ENCODE results near the gene XIRP1. TPM values are rescaled to one million over a fixed set of nuclear protein-coding genes. Genes with fewer than 3 reads are reported as not detected.

The XIRP1 gene
- total RNA-seq, 1 experiment from 2014 or later, result 1.9 TPM

DNA sequence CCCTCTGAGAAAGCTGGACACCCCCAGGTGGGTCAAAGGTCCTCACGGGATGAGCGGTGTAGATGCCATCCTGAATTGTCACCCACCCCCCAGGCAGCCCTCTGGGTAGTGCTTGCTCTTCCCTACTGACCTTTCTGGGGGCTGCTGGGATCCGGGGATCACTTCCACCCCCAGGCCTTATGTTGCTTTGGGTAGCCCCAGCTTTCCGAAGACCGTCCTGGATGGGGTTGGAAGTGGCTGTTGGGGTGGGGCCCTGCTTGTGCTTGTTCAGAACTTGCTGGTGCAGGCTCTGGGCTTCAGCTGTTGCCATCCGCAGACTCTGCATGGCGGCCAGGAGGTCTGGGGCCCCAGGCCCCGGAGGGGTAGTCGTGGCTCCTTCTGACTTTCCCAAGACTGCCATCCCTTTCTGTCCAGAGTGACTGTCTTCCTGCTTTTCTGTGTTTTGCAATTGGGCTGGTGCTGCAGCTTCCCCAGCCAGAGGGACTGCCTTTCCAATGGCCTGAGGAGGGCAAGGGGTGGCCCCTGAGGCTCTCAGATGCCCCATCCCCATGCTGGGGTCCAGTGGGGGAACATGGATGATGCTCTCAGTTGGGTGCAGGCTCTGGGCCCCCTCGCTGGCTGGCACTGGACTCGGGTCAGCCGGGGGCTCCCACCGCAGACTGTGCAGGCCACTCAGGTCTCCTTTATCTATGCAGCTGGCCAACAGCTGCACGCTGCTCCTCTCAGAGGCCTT, 6.3 kb downstream of the XIRP1 start:
- no peaks in the 10 kb centered on the region for H3K36me3 ChIP-seq
- no peak for DNase-seq (ENCODE audit: low read depth in 1 of 2, low spot score in 2 of 2)
- H3K27ac ChIP-seq, result no peak overlapping the region
- no peaks in the 10 kb centered on the region for H3K27me3 ChIP-seq (replicated peaks)
- H3K4me3 ChIP-seq, result no peak overlapping the region
- H3K4me1 ChIP-seq (replicated peaks), result peaks cover 15% of the 10 kb centered on the region
- no peaks in the 10 kb centered on the region for H3K9me3 ChIP-seq (replicated peaks)

DNA sequence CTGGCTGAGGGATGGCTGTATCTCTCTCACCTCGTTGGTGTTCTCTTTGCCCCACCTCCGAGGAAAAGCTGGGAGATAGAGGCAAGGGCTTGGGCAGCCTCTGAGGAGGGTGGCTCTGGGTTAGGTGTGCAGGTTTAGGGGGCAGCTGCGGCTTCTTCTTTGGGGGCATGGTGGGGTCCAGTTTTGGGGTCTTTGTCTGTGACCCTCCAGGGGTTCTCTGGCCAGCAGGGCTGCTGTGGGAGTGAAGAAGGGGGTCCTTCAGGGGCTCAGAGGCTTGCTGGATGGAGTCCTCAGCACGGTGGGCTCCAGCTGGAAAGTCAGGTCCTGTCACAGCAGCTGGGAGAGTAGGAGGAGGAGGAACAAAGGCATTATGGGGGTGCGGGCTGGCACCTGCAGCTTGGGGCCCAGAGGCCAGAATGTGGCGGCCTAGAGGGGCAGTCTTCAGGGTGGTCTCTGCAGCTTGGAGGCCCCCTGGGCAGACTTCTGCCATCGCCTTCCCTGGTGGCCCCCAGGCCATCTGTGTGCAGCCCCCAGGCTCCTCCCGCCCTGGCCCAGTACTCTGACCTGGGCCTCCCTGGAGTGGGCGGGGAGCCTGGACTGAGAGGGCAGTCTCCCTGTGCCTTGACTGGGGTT, 7.0 kb downstream of the XIRP1 start:
- Histone ChIP-seq H3K27ac (no peak overlapping the region), H3K27me3 (replicated peaks) (no peaks in the 10 kb centered on the region), H3K36me3 (no peaks in the 10 kb centered on the region), H3K9me3 (replicated peaks) (no peaks in the 10 kb centered on the region), H3K4me1 (replicated peaks) (peaks cover 16% of the 10 kb centered on the region), H3K4me3 (no peak overlapping the region)
- no peak for DNase-seq (ENCODE audit: low read depth in 1 of 2, low spot score in 2 of 2)

DNA sequence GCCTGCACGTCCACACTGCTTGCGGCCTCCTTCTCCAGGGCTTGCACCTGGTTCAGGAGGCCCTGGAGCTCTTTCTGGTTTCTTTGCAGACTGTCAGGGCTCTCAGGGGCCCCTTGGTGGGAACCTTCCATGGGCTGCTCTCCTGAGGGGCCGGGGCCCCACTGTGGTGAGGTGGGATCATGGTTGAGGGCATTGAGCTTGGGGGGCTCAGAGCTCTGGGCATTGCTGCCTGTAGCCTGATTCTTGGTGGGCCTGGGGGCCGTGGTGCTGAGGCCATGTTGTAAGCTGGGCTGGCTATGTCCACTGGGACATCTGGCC, 7.5 kb downstream of the XIRP1 start:
- no peak overlapping the region for H3K4me3 ChIP-seq
- H3K36me3 ChIP-seq, result no peaks in the 10 kb centered on the region
- no peaks in the 10 kb centered on the region for H3K27me3 ChIP-seq (replicated peaks)
- H3K27ac ChIP-seq, result no peak overlapping the region
- H3K9me3 ChIP-seq (replicated peaks), result no peaks in the 10 kb centered on the region
- H3K4me1 ChIP-seq (replicated peaks), result peaks cover 19% of the 10 kb centered on the region
- no peak for DNase-seq (ENCODE audit: low read depth in 1 of 2, low spot score in 2 of 2)

DNA sequence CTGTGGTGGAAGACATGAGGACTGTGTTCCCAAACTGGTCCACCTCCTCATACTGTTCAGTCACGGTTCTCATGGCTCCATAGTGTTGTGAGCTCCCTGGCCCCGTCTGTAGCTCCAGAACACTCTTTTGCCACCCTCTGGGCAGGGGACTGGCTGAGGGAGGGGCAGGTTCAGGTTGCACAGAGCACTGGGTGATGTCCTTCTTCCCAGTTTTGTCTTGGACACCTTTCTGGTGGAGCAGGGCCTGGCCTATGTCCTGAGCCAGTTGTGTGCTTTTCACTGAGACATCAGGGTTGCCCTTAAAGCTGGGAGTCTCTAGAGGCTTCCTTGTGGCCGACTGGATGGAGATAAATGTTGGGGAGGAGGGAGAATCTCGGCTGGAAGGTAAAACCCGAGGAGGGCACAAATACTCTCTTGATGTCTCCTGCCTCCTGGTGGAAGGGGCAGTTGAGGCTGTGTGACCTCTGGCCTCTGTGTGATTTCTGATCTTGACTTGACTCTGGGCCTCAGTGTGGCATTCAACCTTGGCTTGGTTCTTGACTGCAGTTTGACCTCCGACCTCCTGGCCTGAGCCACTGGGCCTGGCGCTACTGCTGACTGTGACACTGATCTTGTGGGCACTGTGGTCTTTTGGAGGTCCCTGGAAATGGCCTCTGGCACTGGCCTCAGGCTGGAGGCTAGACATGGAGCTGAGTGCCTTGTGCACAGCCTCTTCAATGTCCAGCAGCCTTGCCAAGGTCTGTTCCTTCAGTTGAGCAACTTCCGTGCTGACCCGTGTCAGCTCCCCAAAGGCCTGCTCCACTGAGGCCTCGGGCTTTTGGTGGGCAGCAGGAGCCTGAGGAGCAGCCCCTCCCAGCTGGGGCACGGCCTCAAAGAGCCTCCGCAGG, 8.1 kb downstream of the XIRP1 start:
- Histone ChIP-seq H3K27ac (no peak overlapping the region), H3K4me1 (replicated peaks) (peaks cover 21% of the 10 kb centered on the region), H3K9me3 (replicated peaks) (no peaks in the 10 kb centered on the region), H3K36me3 (no peaks in the 10 kb centered on the region), H3K27me3 (replicated peaks) (no peaks in the 10 kb centered on the region), H3K4me3 (no peak overlapping the region)
- DNase-seq (ENCODE audit: low read depth in 1 of 2, low spot score in 2 of 2), result no peak

DNA sequence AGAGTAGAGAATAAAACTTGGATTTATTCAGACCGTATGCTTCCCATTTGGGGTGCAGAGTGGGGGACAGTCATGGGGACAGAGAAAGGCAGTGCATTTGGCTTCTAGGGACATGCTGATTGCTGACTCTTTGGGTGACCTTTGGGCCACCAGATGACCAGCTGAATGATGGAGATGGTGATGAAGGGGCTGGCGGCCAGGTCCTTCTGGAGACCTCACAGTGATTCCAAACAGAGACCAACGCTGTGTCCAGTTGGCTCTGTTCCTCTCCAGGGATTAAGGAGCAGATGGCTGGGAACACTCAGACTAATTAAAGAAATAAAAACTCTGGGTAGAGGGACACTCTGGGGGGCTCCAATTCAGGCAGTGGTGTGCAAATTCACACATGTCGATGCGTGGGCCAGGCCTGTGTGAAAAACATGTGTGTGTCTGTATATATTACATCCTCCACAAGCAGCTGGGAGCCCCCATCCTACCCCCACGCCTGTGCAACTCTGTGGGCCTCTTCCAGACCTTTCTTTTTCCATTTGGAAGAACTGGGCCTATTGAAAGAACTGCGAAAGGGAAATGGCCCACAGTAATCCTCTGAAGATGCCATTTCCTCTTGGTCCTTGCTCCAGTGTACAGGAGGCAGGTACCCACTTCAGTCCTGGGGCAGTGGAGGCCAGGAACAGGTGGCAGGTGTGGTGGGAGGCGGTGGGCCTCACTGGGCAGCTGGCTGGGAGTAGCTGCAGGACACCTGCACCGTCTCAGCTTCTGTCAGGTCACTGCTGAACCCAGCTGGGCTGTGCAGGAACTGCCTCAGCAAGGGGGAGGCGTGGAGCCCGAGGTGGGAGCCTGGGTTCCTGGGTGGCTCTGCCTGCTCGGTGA, 8.9 kb downstream of the XIRP1 start:
- no peak overlapping the region for H3K4me3 ChIP-seq
- DNase-seq (ENCODE audit: low read depth in 1 of 2, low spot score in 2 of 2), result no peak
- H3K27me3 ChIP-seq (replicated peaks), result no peaks in the 10 kb centered on the region
- no peaks in the 10 kb centered on the region for H3K36me3 ChIP-seq
- no peaks in the 10 kb centered on the region for H3K9me3 ChIP-seq (replicated peaks)
- peaks cover 25% of the 10 kb centered on the region for H3K4me1 ChIP-seq (replicated peaks)
- H3K27ac ChIP-seq, result no peak overlapping the region

DNA sequence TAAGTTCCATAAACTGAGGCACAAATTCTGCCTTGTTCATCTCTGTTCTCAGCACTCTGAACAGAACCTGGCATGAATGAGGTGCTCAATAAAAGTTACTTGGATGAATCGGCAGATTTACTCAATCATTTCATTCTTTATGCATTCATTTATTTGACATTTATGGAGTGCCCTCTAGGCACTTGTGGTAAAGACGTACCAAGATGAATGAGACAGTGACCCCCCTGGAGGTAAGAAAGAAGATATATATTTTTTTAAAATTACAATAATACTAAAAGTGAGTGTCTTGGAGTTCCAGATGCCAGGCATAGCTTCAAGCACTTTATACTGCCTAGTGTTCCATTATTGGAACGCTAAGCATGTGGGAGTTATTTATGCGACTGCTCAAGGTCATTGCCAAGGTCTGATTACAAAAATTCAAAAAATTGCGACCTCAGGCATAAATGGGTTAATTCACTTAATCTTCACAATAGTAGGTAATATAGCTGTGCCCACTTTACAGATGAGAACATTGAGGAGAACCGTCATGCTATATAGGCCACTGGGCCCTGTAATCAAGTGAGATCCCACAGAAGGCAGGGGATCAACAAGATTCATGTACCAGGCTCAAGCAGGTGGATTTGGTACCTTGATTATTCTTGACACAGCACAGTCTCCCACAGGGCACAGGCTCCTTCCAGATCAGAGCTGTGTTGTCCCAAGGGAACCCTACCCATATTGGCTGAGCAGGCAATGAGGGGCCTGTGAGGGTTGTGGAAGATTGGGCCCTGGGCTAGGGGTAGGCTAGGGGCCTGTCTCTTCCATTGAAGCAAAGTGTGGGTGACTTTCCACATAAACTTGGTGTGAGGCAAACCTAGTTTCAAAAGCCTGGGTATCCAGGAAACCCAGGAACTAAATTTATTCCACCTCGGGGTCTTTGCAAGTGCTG, 10.7 kb downstream of the XIRP1 start:
- no peak overlapping the region for H3K4me3 ChIP-seq
- DNase-seq (ENCODE audit: low read depth in 1 of 2, low spot score in 2 of 2), result no peak
- H3K9me3 ChIP-seq (replicated peaks), result no peaks in the 10 kb centered on the region
- H3K36me3 ChIP-seq, result no peaks in the 10 kb centered on the region
- H3K4me1 ChIP-seq (replicated peaks), result peaks cover 36% of the 10 kb centered on the region
- no peaks in the 10 kb centered on the region for H3K27me3 ChIP-seq (replicated peaks)
- no peak overlapping the region for H3K27ac ChIP-seq

DNA sequence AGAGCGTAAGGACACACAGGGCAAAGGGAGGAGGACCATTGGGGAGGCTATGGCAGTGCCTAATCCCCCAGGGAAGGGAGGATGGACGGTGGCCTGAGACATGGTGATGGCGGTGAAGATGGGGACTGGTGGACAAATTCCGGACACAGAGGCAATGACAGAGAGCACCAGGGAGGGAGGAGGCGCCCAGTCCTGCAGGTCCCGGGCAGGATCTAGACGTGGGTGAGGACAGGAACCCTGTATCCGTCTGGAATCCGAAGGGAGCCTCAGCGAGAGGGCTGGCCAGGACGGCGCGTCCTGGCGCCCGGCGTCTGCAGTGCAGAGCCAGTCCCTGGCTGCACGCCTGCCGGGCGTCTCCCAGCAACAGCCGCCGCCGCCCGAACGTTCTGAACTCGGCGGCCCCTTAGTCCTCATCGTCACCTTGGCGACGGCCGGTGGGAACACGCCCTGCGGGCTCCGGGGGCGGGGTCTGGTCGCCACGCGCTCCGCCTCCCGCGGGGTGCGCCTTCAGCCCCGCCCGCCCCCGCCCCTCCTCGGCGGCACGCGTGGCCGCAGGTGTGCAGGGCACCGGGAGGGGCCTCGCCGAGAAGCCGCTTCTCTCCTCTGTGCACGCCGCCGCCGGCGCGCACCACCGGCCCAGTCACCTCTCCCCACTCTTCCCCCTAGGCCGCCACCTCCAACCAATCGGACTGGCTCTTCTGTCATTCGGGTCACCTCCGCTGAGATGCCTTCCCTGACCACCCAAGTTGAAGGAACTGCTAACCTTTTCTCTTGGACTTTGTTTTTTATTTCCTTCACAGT, 11.6 kb downstream of the XIRP1 start:
- Histone ChIP-seq H3K27ac (no peak overlapping the region; the same call in 1 of the 2 replicates), H3K4me3 (peak overlapping the region; percentile 36)

DNA sequence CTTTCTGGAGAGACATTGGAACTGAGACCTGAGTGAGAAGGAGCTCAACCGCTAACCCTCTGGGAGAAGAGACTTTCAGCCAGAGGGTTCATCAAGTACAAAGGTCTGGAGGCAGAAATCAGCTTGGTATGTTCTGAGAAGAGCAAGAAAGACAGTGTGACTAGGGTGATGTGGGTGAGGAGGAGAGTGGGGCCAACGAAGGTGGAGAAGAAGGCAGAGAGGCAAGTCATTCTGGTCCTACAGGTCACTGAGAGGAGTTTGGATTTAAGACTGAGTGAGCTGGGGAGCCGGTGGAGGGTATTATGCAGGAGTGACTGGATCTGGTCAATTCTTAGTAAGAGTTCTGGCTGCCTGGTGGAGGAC, 12.2 kb downstream of the XIRP1 start:
- no peak for DNase-seq (ENCODE audit: low read depth in 1 of 2, low spot score in 2 of 2)
- Histone ChIP-seq H3K4me3 (peak overlapping the region; percentile 36), H3K4me1 (replicated peaks) (peaks cover 36% of the 10 kb centered on the region), H3K9me3 (replicated peaks) (no peaks in the 10 kb centered on the region), H3K27me3 (replicated peaks) (no peaks in the 10 kb centered on the region), H3K36me3 (no peaks in the 10 kb centered on the region), H3K27ac (no peak overlapping the region; the same call in 1 of the 2 replicates)

More for the DNA sequence above, 11.6 kb downstream of the XIRP1 start:
- Histone ChIP-seq H3K9me3 (replicated peaks) (no peaks in the 10 kb centered on the region), H3K36me3 (no peaks in the 10 kb centered on the region), H3K4me1 (replicated peaks) (peaks cover 36% of the 10 kb centered on the region), H3K27me3 (replicated peaks) (no peaks in the 10 kb centered on the region)
- DNase-seq (ENCODE audit: low read depth in 1 of 2, low spot score in 2 of 2), result peak; percentile 58 to 80

DNA sequence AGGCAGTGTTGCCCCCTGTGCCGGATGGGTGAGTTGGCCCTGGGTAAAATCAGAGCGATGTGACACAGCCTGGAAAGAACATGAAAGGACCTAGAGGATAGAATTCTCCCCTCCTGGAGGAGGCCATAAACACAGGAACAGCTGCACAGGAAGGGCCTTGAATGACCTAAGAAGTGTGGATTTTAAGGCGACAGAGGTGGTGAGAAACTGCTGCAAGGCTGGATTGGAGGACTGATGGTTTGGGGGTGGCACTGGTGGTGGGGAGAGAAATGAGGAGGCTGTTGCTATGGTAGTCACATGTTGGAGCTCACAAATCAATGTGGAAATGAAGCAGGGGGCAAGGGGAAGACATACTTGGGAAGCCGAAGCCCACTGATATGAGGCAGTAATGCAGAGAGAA, 13.8 kb downstream of the XIRP1 start:
- H3K4me3 ChIP-seq, result no peak overlapping the region
- DNase-seq (ENCODE audit: low read depth in 1 of 2, low spot score in 2 of 2), result no peak

DNA sequence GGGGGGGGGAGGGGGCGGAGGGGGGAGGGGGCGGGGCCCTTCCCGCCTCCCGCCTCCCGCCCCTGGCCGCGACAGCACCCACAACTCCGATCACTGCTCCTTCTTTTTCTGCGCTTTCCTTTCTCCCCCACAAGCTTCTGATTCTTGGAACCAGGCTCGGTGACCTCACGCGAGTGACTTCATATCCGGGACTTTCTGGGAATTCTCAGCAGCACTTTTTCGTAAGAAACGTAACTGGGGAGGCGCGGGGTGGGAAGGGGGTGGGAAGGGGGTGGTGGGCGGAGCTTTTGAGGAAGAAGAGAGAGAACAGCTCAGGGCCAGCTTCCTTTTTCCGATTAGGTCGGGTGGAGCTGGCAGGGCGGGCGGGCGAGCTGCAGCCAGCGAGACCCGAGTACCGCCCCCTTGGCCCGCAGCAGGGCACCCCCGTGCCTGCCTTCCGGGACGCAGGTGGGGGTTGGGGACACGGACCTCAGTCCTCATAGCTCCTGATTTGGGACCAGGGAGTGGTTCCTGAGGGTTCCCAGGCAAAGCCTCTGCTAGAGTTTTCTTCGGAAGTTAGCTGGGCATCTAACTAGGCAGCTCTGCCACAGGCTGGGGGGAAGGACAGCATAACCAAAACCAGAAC, 14.6 kb downstream of the XIRP1 start:
- H3K27ac ChIP-seq, result peak overlapping the region; percentile 63
- no peaks in the 10 kb centered on the region for H3K36me3 ChIP-seq
- DNase-seq (ENCODE audit: low read depth in 1 of 2, low spot score in 2 of 2), result peak; percentile 56 to 80
- H3K4me3 ChIP-seq, result peak overlapping the region; percentile 40
- H3K4me1 ChIP-seq (replicated peaks), result peaks cover 36% of the 10 kb centered on the region
- no peaks in the 10 kb centered on the region for H3K27me3 ChIP-seq (replicated peaks)
- H3K9me3 ChIP-seq (replicated peaks), result no peaks in the 10 kb centered on the region

More for the DNA sequence above, 13.8 kb downstream of the XIRP1 start:
- Histone ChIP-seq H3K36me3 (no peaks in the 10 kb centered on the region), H3K4me1 (replicated peaks) (peaks cover 36% of the 10 kb centered on the region), H3K9me3 (replicated peaks) (no peaks in the 10 kb centered on the region), H3K27ac (no peak overlapping the region), H3K27me3 (replicated peaks) (no peaks in the 10 kb centered on the region)

DNA sequence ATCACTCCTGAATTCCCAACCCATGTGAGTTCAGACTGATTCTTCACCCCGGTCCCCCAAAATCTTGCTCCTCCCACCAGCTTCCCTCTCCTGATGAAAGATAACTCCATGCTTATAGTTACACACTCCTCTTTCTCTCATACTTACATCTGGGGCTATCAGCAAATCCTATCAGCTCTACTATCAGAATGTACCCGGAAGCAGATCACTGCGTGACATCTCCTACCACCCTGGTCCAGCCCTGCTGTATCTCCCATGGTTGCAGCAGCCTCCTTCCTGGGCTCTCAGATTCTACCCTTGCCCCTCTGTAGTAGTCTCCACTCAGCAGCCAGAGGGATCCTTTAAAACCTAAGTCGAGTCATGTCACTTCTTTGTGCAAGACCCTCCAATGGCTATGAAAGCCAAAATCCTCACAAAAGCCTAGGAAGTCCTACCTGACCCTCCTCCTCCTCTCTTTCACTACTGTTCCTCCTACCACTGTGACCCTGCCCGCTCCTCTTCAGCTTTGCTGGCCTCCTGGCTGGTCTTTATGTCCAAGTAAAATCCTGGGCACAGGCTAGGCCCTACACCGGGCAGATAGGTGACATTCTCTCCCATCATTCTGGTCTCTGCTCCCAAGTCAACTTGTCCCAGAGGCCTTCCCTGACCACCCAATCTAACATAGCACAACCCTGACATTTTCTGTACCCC, 16.2 kb downstream of the XIRP1 start:
- Histone ChIP-seq H3K27me3 (replicated peaks) (no peaks in the 10 kb centered on the region), H3K27ac (no peak overlapping the region), H3K9me3 (replicated peaks) (no peaks in the 10 kb centered on the region), H3K4me3 (no peak overlapping the region), H3K36me3 (no peaks in the 10 kb centered on the region), H3K4me1 (replicated peaks) (peaks cover 34% of the 10 kb centered on the region)
- DNase-seq (ENCODE audit: low read depth in 1 of 2, low spot score in 2 of 2), result no peak

Data from SJSA1 (cell line).